Activated naive CD4-positive, alpha-beta T cell treated with anti-CD3 and anti-CD28 coated beads, Interleukin-2, amount 50 U/mL, for 24 hours (primary cell): ENCODE results near the gene CHD6.

ENCODE experiments used
- H3K27ac Mint-ChIP-seq: one replicate; pipeline ENCODE4 v1.8.0; 2021; ENCODE audit warnings: mild to moderate bottlenecking, mixed read lengths
- H3K27me3 Mint-ChIP-seq: one replicate; pipeline ENCODE4 v1.8.0; 2021; ENCODE audit warnings: mixed read lengths
- H3K36me3 Mint-ChIP-seq: one replicate; pipeline ENCODE4 v1.8.0; 2021; ENCODE audit warnings: mixed read lengths
- H3K4me1 Mint-ChIP-seq: one replicate; pipeline ENCODE4 v1.8.0; 2021; ENCODE audit warnings: mixed read lengths
- H3K4me3 Mint-ChIP-seq: one replicate; pipeline ENCODE4 v1.8.0; 2021; ENCODE audit warnings: mild to moderate bottlenecking, mixed read lengths
- H3K9me3 Mint-ChIP-seq: one replicate; pipeline ENCODE4 v1.8.0; 2021; ENCODE audit warnings: mixed read lengths

CHD6 gene

GRCh38 chr20:41607791-41608190 is 10.4 kb downstream of the CHD6 start:
- Mint-ChIP-seq H3K4me3 (no peak overlapping the region), H3K27me3 (no peaks in the 10 kb centered on the region), H3K27ac (no peak overlapping the region)

DNA sequence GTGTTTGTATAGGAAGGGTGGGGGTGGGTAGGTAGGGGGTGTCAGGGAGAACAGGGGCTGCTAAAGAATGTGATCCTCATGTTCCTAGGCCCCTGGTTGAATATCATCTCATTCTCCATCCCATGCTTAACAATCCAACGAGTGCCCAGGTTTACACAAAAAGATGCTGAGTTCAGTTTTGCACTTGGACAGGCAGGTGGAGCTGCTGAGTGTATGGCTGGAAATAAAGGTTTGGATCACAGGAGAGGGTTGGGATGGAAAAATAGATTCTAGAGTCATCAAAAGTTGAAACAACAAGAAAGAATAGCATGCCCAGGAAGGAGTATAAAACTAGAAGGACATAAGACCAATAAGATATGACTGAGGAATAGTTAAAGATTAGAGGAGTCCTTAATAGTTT is 14.2 kb downstream of the CHD6 start:
- Mint-ChIP-seq H3K27me3 (no peaks in the 10 kb centered on the region), H3K27ac (no peak overlapping the region), H3K4me1 (peaks cover 56% of the 10 kb centered on the region), H3K4me3 (no peak overlapping the region), H3K36me3 (peaks cover 26% of the 10 kb centered on the region), H3K9me3 (peaks cover 15% of the 10 kb centered on the region)

More at GRCh38 chr20:41607791-41608190, 10.4 kb downstream of the CHD6 start:
- peaks cover 66% of the 10 kb centered on the region for H3K4me1 Mint-ChIP-seq
- no peaks in the 10 kb centered on the region for H3K9me3 Mint-ChIP-seq
- peaks cover 8% of the 10 kb centered on the region for H3K36me3 Mint-ChIP-seq

DNA sequence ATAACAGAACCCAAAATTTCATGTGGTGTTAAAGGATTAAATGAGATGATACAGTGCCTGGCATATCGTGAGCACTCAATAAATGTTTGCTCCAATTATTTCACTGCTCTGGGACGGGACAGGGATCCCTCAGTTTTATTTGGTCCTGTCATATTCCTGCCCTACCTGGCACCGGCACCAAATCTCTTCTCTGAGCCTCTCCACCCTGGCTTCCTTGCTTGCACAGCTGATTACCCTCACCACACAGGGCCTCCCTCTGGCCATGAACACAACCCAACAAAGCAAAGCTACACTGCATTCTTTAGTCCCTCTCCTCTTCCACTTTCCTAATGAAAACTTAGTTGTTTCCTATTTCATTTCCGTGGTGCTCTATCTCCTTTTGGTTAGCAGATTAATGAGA is 16.4 kb downstream of the CHD6 start:
- H3K9me3 Mint-ChIP-seq: peaks cover 18% of the 10 kb centered on the region
- peaks cover 32% of the 10 kb centered on the region for H3K36me3 Mint-ChIP-seq
- peaks cover 47% of the 10 kb centered on the region for H3K4me1 Mint-ChIP-seq
- H3K27ac Mint-ChIP-seq: no peak overlapping the region
- no peaks in the 10 kb centered on the region for H3K27me3 Mint-ChIP-seq
- no peak overlapping the region for H3K4me3 Mint-ChIP-seq

DNA sequence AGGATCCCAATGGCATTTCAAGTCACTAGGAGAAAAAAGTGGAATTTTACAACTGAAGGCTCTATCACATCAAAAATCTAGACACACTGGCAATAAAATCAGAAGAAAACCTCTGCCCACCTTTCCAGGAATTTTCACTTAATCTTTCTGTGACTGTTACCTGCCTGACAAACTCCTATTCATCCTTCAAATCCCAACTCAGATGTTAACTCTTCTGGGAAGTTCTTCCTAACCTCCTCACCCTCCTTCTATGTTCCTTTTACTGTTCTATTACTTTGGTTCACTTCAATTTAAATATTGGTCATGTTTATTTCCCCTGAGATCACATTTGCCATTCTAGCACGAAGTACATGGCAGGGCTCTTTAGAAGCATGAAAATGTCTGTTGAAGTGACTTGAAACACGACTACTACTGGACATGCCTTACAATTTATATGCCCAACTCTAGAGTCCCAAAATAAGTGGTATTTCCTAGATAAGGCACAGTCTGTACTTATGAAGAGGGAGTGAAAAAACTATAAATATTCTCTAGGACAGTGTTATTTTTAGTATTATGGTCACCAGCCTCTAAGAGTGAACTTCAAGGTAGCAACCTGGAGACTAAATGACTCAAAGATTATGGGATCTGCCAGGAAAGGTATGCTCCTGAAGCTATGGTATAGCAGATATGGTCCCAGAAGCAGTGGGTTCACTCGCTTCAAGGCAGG is 17.1 kb downstream of the CHD6 start:
- Mint-ChIP-seq H3K27me3 (no peaks in the 10 kb centered on the region), H3K27ac (no peak overlapping the region), H3K9me3 (peaks cover 21% of the 10 kb centered on the region), H3K36me3 (peaks cover 36% of the 10 kb centered on the region), H3K4me3 (no peak overlapping the region), H3K4me1 (peaks cover 50% of the 10 kb centered on the region)

GRCh38 chr20:41599699-41600104 is 18.5 kb downstream of the CHD6 start:
- no peak overlapping the region for H3K4me3 Mint-ChIP-seq
- no peaks in the 10 kb centered on the region for H3K27me3 Mint-ChIP-seq
- peaks cover 27% of the 10 kb centered on the region for H3K9me3 Mint-ChIP-seq
- no peak overlapping the region for H3K27ac Mint-ChIP-seq
- H3K4me1 Mint-ChIP-seq: peaks cover 44% of the 10 kb centered on the region
- peaks cover 46% of the 10 kb centered on the region for H3K36me3 Mint-ChIP-seq

DNA sequence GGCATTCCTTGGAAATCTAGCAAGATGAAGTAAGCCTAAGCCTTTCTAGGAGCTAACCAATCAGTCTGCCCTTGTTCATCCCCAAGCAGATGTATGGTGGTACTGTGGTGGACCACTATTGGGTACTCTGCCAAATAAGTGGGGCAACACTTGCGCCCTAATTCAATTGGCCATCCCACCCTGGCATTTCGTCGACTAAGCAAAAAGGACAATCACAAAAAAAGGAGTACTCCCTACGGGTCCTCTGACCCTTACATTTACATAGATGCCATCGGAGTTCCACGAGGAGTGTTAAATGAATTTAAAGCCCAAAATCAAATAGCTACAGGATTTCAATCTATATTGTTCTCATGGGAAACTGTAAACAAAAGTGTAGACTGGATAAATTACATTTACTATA is 19.5 kb downstream of the CHD6 start:
- peaks cover 53% of the 10 kb centered on the region for H3K36me3 Mint-ChIP-seq
- H3K4me3 Mint-ChIP-seq: no peak overlapping the region
- peaks cover 45% of the 10 kb centered on the region for H3K4me1 Mint-ChIP-seq
- H3K9me3 Mint-ChIP-seq: peaks cover 31% of the 10 kb centered on the region
- H3K27ac Mint-ChIP-seq: no peak overlapping the region
- no peaks in the 10 kb centered on the region for H3K27me3 Mint-ChIP-seq

DNA sequence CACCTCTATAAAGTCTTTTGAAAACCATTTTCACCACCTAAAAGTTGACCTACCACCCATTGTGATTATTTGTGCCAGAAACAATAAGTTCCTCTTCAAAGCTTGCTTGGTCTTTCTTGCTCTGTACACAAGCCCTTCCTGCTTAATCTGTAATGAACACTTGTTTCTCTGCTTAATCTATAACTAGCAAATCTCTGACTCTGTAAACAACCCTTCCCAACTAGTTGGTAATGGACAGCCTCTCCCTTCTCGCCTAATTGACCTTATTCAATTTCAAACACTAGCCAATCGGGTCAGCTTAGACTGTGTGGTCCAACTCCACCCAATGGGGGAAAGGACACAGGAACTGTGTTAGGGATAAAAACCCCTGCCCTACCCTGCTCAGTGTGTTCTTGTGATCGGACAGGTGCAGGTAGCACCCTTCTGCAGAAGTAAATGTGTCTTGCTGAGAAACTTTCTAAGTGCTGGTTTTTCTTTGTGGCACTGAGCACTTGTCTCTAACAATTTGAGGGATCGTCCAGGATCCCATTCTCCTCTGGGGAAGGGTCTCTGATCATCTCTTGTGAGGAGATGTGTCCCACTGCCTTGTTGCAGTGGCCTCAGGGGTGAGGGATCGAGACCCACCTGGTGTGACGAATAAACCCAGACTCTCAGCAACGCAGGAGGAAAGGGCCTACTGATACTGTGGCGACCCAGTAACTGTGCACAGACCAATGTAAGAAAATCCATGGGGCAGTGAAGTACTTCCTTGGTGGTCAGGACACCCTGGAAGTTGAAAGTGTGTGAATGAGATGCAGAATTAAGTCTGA is 23.5 kb downstream of the CHD6 start:
- Mint-ChIP-seq H3K27ac (no peak overlapping the region), H3K36me3 (peaks cover 37% of the 10 kb centered on the region), H3K27me3 (no peaks in the 10 kb centered on the region), H3K9me3 (peaks cover 21% of the 10 kb centered on the region), H3K4me1 (peaks cover 47% of the 10 kb centered on the region), H3K4me3 (peak overlapping the region; percentile 3)

DNA sequence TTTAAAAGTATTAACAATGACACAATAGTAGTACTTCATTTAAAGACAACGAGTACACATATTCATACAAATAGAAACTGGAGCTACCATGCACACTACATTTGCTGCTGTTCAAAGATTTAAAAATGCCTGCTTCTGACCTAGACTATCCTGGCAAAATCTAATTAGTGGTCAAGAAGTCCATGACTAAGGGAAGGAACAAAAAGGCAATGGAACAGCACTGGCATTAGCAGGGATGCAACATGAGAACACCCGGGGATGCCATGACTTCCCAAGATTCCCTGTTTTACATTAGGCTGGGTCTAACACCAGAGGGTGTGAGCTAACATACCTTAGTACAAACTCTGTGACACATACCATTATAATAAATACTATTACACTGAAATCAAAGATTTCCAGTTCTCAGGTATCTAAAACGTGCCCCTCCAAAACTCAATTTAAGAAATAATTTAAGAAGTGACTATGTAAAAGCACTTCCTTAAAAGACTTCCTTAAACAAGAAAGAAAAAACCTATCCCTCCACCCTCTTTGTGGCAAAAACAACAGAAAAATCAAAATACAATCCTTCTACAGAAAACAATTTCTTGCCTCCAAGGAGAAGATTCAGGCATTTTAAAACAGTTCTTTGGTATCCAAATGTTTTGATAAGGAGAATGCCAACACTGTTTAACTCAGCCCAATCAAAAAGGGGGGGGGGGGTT is 25.5 kb downstream of the CHD6 start:
- Mint-ChIP-seq H3K4me3 (no peak overlapping the region), H3K9me3 (peaks cover 15% of the 10 kb centered on the region), H3K27me3 (no peaks in the 10 kb centered on the region), H3K36me3 (peaks cover 31% of the 10 kb centered on the region), H3K27ac (no peak overlapping the region), H3K4me1 (peaks cover 48% of the 10 kb centered on the region)

DNA sequence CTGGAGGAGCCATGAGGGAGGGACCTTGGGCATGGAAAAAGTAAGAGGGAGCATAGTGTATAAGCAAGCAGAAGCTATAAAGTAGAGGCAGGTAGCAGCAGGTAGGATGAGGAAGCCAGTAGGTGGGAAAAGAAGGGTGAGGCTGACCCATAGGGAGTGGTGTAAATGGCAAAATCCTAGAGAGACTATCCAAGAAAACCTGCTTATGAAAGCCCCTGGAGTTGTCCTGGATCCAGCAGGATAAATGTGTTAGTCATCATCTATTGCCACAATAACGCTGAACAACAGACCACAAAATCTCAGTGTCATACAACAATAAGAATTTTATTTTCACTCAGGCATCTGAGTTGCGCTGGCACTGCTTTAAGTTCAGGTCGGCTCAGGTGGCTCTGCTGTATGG is 30.2 kb downstream of the CHD6 start:
- peaks cover 22% of the 10 kb centered on the region for H3K36me3 Mint-ChIP-seq
- H3K4me1 Mint-ChIP-seq: peaks cover 40% of the 10 kb centered on the region
- H3K27ac Mint-ChIP-seq: no peak overlapping the region
- peaks cover 14% of the 10 kb centered on the region for H3K9me3 Mint-ChIP-seq
- H3K4me3 Mint-ChIP-seq: no peak overlapping the region
- H3K27me3 Mint-ChIP-seq: no peaks in the 10 kb centered on the region

DNA sequence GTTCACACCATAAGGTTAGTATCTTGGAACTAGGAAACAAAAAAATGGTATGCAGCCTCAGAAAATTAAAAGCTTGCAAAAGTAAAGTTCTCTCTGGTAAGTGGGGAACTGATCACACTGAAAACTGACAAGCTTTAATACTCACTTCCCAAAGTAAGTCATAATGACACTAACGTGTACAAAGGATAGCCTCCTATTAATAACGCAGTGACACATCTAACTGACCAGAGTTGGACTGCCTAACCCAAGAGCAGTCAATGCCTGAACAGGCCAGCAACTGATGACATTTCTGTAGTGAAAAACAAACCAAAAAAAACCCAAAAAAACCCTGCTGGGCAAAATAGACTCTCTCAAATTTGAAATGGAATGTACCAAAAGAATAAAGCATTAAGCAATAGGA is 30.7 kb downstream of the CHD6 start:
- H3K27ac Mint-ChIP-seq: no peak overlapping the region
- no peak overlapping the region for H3K4me3 Mint-ChIP-seq
- peaks cover 24% of the 10 kb centered on the region for H3K36me3 Mint-ChIP-seq

GRCh38 chr20:41586772-41587171 is 31.4 kb downstream of the CHD6 start:
- Mint-ChIP-seq H3K36me3 (peaks cover 24% of the 10 kb centered on the region), H3K4me1 (peaks cover 46% of the 10 kb centered on the region), H3K27ac (no peak overlapping the region), H3K4me3 (no peak overlapping the region), H3K9me3 (peaks cover 14% of the 10 kb centered on the region), H3K27me3 (no peaks in the 10 kb centered on the region)

More for the DNA sequence above, 30.7 kb downstream of the CHD6 start:
- Mint-ChIP-seq H3K4me1 (peaks cover 40% of the 10 kb centered on the region), H3K27me3 (no peaks in the 10 kb centered on the region), H3K9me3 (peaks cover 14% of the 10 kb centered on the region)

GRCh38 chr20:41580350-41580749 is 37.8 kb downstream of the CHD6 start:
- Mint-ChIP-seq H3K9me3 (peaks cover 13% of the 10 kb centered on the region), H3K4me3 (no peak overlapping the region), H3K4me1 (peaks cover 81% of the 10 kb centered on the region), H3K27ac (no peak overlapping the region), H3K27me3 (no peaks in the 10 kb centered on the region), H3K36me3 (peaks cover 11% of the 10 kb centered on the region)

DNA sequence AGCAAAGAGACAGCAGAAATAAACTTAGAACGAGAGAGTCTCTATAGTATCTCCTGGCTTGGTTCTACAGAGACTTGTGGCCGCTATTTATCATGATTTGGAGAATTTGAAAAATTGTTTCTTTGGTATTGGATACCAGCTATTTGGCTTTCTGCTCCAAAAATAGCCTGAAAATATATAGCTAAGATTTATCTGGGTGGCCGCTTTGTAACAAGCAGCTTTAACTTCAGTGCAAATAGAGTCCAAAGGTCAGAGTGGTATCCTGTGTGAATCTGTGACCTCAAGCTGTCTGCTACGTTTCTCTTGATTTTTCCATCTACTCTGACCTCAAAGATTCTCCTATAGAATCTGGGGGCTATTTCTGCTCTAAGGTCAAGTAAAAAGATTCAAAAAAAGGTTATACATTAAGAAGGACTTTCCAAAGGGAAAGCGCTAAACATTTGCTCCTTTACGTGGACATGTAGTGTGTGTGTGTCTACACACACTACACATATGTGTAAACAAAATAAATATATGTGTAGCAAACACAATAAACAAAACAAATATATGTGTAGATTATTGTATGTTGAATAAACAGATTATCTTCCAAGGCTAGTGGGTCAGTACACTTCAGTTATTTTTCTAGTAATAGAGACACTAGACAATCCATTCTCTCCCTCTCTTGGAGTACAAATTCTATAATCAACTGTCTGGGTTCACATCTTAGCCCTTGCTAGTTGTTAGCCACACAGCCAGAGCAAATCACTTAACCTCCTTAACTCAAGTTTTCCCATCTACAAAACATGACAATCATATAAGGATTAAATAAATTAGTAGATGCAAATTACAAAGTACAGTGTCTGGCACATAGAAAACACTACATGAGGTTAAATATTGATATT is 40.8 kb downstream of the CHD6 start:
- Mint-ChIP-seq H3K27me3 (no peaks in the 10 kb centered on the region), H3K4me3 (no peak overlapping the region), H3K36me3 (peaks cover 10% of the 10 kb centered on the region), H3K4me1 (peaks cover 81% of the 10 kb centered on the region), H3K9me3 (peaks cover 5% of the 10 kb centered on the region), H3K27ac (no peak overlapping the region)

GRCh38 chr20:41575412-41575811 is 42.8 kb downstream of the CHD6 start:
- Mint-ChIP-seq H3K27me3 (no peaks in the 10 kb centered on the region), H3K27ac (no peak overlapping the region), H3K9me3 (peaks cover 5% of the 10 kb centered on the region), H3K4me3 (peak overlapping the region; percentile 23), H3K36me3 (peaks cover 10% of the 10 kb centered on the region), H3K4me1 (peaks cover 83% of the 10 kb centered on the region)

GRCh38 chr20:41574802-41575389 is 43.3 kb downstream of the CHD6 start:
- Mint-ChIP-seq H3K4me1 (peaks cover 81% of the 10 kb centered on the region), H3K4me3 (no peak overlapping the region), H3K27me3 (no peaks in the 10 kb centered on the region), H3K27ac (no peak overlapping the region), H3K9me3 (peaks cover 5% of the 10 kb centered on the region), H3K36me3 (peaks cover 10% of the 10 kb centered on the region)
